ACHN (cell line): Measurements from ENCODE around the gene IL4R.
A peak's percentile ranks its signal among the peaks of the same experiment; 100 is the strongest.

Experiments used
- DNase-seq: peaks from one replicate; pipeline ENCODE4 v3.0.0-alpha.2; 2015
- in situ Hi-C: cut with HindIII; loops from 2 replicates; pipeline ENCODE4 v1.10.0; 2017; ENCODE audit warnings: low sequenced_read_pairs, low pct_ligation_motif_present, low pct_unique_long_range_greater_than_20kb

Gene IL4R

GRCh38 chr16:27365142-27366089 is 51.6 kb downstream of the IL4R start:
- DNase-seq, result peak; percentile 59
- in situ Hi-C loops, result no loop called here

GRCh38 chr16:27366687-27367460 is 53.1 kb downstream of the IL4R start:
- in situ Hi-C loops, result no loop called here
- DNase-seq, result no peak

GRCh38 chr16:27367461-27368357 is 53.9 kb downstream of the IL4R start:
- in situ Hi-C loops, result no loop called here
- peak; percentile 80 for DNase-seq

GRCh38 chr16:27368358-27368722 is 54.6 kb downstream of the IL4R start:
- in situ Hi-C loops, result no loop called here
- DNase-seq, result no peak

GRCh38 chr16:27369806-27370205 is 56.0 kb downstream of the IL4R start:
- DNase-seq, result no peak

GRCh38 chr16:27370318-27370717 is 56.5 kb downstream of the IL4R start:
- in situ Hi-C loops, result no loop called here
- no peak for DNase-seq

More at GRCh38 chr16:27369806-27370205, 56.0 kb downstream of the IL4R start:
- in situ Hi-C loops, result no loop called here

GRCh38 chr16:27373312-27373711 is 59.5 kb downstream of the IL4R start:
- in situ Hi-C loops, result no loop called here

GRCh38 chr16:27374221-27374803 is 60.5 kb downstream of the IL4R start:
- in situ Hi-C loops, result no loop called here
- DNase-seq, result no peak

More at GRCh38 chr16:27373312-27373711, 59.5 kb downstream of the IL4R start:
- no peak for DNase-seq

GRCh38 chr16:27374804-27375425 is 61.1 kb downstream of the IL4R start:
- in situ Hi-C loops, result loop anchor here (25.0 kb wide), 1 partner anchor 213 kb away; no protein-coding TSS in a partner anchor
- peak; percentile 93 for DNase-seq

- in situ Hi-C loops, result loop anchor here (25.0 kb wide), 1 partner anchor 216 kb away; no protein-coding TSS in a partner anchor
- DNase-seq, result no peak
Observed at GRCh38 chr16:27377666-27378485, 64.1 kb downstream of the IL4R start.

GRCh38 chr16:27378871-27379481 is 65.2 kb downstream of the IL4R start:
- DNase-seq, result no peak
- in situ Hi-C loops, result loop anchor here (25.0 kb wide), 1 partner anchor 217 kb away; no protein-coding TSS in a partner anchor

- in situ Hi-C loops, result loop anchor here (25.0 kb wide), 1 partner anchor 218 kb away; no protein-coding TSS in a partner anchor
Observed at GRCh38 chr16:27379919-27380318, 66.1 kb downstream of the IL4R start.

GRCh38 chr16:27381236-27381635 is 67.5 kb downstream of the IL4R start:
- in situ Hi-C loops, result loop anchor here (25.0 kb wide), 1 partner anchor 219 kb away; no protein-coding TSS in a partner anchor
- no peak for DNase-seq

More at GRCh38 chr16:27379919-27380318, 66.1 kb downstream of the IL4R start:
- DNase-seq, result no peak

GRCh38 chr16:27381974-27382855 is 68.4 kb downstream of the IL4R start:
- no peak for DNase-seq
- in situ Hi-C loops, result loop anchor here (25.0 kb wide), 1 partner anchor 220 kb away; no protein-coding TSS in a partner anchor

GRCh38 chr16:27383556-27384243 is 69.9 kb downstream of the IL4R start:
- in situ Hi-C loops, result loop anchor here (25.0 kb wide), 1 partner anchor 221 kb away; no protein-coding TSS in a partner anchor
- DNase-seq, result no peak
